Astrocyte of the cerebellum (primary cell): ENCODE data around the gene ESAM.
"Not testable (repeated sequence)": the region's sequence is repeated elsewhere in the genome, so short reads cannot be mapped to it uniquely, and the experiment has no call there.

Experiments used
- DNase-seq: peaks from one replicate; pipeline ENCODE4 v3.0.0-alpha.2; 2011; ENCODE audit warnings: low read depth
- H3K4me3 ChIP-seq: 2 replicates; pipeline ENCODE4 v1.5.1; 2011; ENCODE audit warnings: mild to moderate bottlenecking, low read depth, low read length, moderate library complexity
- in situ Hi-C: cut with HindIII; loops from 2 replicates; pipeline ENCODE4 v1.10.0; 2017; ENCODE audit warnings: low sequenced_read_pairs
- TF ChIP-seq, protein P1 (sequence below): IDR thresholded peaks from 2 replicates; pipeline ENCODE4 v1.5.1; 2012; ENCODE audit warnings: low read length, low read depth, moderate library complexity, mild to moderate bottlenecking; ENCODE audit errors: missing control alignments

Gene ESAM

DNA sequence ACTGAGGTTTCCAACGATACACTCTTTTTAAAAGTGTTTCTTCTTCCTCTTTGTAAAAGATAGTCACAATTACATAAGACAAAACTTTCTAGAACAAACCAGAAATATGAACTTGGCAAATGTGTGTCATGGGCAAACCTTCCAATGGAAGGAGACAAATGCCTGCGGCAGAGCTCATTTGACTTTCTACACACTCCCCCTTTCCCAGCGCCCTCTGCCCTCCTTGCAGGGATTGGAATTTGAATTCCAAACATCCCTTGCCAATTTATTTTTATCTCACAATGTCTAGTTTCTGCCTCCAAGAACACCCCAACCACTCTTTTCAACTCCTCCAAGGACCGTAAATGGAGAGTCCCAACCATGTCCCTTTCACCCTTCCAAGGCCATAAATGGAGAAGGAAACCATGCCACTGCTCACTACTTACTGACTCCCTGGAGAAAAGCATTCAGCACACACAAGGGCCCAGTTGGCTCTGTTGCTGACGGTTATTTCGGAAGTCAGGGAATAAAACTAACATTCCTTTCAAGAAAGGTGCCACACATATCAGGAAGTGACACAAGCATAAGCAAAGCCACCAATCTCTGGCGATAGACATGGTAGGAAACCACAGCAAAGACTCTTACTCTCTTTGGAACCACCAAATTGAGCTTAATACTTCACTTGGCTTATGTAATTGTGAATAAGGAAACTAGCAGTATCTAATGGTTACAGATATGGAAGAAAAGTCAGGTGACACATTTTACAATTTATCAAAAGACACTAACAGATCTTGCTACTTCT lies 15.0 kb upstream of the ESAM start:
- TF ChIP-seq, protein P1, sequence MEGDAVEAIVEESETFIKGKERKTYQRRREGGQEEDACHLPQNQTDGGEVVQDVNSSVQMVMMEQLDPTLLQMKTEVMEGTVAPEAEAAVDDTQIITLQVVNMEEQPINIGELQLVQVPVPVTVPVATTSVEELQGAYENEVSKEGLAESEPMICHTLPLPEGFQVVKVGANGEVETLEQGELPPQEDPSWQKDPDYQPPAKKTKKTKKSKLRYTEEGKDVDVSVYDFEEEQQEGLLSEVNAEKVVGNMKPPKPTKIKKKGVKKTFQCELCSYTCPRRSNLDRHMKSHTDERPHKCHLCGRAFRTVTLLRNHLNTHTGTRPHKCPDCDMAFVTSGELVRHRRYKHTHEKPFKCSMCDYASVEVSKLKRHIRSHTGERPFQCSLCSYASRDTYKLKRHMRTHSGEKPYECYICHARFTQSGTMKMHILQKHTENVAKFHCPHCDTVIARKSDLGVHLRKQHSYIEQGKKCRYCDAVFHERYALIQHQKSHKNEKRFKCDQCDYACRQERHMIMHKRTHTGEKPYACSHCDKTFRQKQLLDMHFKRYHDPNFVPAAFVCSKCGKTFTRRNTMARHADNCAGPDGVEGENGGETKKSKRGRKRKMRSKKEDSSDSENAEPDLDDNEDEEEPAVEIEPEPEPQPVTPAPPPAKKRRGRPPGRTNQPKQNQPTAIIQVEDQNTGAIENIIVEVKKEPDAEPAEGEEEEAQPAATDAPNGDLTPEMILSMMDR, result no peak
- H3K4me3 ChIP-seq, result no peak overlapping the region
- in situ Hi-C loops, result loop anchor here (5.0 kb wide), 1 partner anchor 115 kb away; no protein-coding TSS in a partner anchor
- DNase-seq, result no peak

DNA sequence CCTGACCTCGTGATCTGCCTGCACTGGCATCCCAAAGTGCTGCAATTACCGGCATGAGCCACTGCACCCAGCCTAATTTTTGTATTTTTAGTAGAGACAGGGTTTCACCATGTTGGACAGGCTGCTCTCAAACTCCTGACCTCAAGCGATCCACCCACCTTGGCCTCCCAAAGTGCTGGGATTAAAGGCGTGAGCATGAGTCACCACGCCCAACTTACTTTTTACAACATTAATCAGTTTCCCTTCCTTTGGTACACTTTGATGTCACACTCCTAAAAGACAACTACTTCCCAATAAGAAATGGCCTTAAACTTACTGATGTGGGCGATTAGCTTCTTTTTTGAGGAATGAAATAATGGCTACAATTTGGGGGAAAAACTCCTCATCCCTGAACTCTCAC lies 8.9 kb upstream of the ESAM start:
- H3K4me3 ChIP-seq, in situ Hi-C loops, DNase-seq: not testable (repeated sequence)

DNA sequence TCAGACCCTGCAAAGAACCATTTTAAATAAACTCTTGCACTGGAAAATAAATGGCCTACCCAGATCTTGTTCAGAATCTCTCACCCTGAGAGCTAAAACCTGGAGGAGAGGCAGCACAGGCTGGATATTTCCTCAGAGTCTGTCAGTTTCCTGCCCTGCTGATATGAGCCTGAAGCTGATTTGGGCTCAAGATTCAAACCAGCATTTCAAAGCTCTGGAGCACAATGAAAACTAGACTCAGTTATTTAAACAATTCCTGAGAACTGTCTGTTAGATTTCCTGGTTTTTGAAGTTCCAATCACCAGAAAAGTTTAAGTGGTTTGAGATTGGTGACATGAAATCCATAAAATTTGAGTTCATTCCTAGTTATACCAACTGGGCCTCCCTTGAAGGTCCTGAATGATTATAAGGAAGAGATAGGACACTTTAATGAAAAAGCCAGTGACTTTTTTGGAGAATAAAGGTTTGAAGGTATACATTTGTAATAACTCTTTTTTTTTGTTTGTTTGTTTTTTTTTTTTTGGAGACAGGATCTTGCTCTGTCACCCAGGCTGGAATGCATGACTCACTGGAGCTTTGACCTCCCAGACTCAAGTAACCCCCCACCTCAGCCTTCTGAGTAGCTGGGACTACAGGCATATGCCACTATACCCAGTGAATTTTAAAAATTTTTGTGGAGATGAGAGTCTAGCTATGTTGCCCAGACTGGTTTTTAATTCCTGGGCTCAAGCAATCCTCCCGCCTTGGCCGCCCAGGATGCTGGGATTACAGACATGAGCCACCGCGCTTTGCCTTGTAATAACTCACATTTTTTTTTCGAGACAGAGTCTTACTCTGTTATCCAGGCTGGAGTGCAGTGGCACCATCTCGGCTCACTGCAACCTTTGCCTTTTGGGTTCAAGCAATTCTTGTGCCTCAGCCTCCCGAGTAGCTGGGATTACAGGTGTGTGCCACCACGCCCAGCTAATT lies 8.0 kb upstream of the ESAM start:
- no peak for DNase-seq
- in situ Hi-C loops, result no loop called here
- TF ChIP-seq, protein P1, result no peak
- H3K4me3 ChIP-seq, result no peak overlapping the region

DNA sequence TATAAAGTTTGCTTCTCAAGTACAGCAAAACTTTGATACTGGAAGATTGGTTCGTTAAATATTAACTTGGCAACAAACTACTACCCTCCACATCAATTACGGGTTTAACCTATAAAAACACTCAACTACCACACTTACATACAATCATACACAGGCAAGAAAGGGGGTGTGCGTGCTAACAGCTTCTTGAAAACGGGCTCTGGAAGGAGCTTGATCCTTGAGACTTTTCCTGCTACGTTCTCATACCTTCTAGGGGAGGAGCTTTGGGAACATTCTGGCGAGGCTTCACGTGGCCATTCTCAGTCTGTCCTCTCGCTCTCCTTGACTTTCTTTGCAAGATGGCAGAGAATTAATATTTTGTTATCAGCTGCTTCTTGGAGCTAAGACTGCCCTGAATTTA lies 6.8 kb upstream of the ESAM start:
- TF ChIP-seq, protein P1, result no peak
- in situ Hi-C loops, result no loop called here
- no peak overlapping the region for H3K4me3 ChIP-seq
- DNase-seq, result no peak

DNA sequence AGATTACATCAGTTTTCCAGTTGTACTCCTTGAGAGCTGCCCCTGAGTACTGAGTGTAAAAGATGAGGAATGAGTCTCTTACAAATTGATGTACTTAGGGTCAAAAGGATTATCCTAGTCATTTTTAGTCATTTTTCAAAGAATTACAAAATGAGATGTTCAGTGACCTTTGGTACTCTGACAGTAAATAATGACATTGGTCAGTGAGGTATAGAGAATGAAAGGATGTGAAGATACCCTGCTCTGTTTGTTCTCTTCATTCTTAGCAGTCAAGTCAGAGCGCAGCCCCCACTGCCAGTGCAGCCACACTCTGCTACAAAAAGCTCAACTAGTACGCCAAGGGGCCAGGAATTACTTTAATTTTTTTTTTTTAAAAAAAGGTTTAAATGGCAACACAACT lies 4.1 kb upstream of the ESAM start:
- TF ChIP-seq, protein P1, result no peak
- no peak for DNase-seq
- H3K4me3 ChIP-seq, result no peak overlapping the region
- in situ Hi-C loops, result no loop called here

DNA sequence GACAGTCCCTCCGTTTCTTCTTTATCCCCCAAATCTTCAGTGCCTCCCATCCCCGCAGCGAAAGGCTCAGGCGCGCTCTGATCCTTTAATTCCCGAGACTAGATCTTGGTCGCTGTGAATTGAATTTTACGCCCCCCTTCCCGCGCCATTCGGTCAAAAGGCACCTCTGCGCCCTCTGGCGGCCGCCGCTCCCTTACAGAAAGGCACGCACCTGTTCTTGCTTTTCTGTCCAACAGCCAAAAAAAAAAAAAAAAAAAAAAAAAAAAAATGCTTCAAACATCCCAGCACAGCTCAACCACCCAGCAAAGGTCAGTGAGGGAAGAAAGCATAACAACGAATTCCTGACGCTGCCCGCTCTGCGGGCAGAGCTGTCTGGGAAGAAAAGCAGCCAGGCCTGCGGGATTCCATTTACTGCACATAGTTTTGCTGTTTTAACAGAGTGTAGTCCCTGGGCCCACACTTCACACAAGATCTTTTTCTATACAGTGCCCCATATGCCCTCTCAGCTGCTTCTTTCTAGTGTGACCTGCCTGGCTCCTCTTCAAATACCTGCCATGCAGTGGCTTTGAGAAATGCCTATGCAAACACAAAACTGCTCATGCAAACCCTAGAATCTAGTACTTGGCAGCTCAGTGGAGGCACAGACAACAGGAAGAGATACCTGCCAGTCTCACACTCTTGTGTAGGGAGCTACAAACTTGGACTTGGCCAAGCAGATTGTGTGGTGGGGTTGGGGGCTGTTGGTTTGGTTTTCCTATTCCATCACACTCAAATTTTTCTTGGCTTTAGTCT lies 1.3 kb upstream of the ESAM start:
- TF ChIP-seq, protein P1, result peak; percentile 80

More for the DNA sequence above, 1.3 kb upstream of the ESAM start:
- in situ Hi-C loops, result no loop called here
- peak overlapping the region; percentile 40 for H3K4me3 ChIP-seq
- DNase-seq, result peak; percentile 67
